CD4-positive, alpha-beta T cell (primary cell): ENCODE results near the gene ZMAT5. TPM values are rescaled to one million over a fixed set of nuclear protein-coding genes. Genes with fewer than 3 reads are reported as not detected.

Experiments used
- ATAC-seq: fragments of 200-7000 bp; cut with Tn5 transposase; one replicate; pipeline ENCODE4 v1.10.0; 2022; ENCODE audit warnings: mild to moderate bottlenecking; ENCODE audit not compliant: poor library complexity
- CTCF ChIA-PET: fragments of 350-600 bp; sonication (Branson Sonifier 250); formaldehyde crosslinking; loops from one replicate; lab custom pipeline; 2021; ENCODE audit warnings: antibody characterized with exemption, inconsistent platforms; lab: Charles Lee
- POLR2A ChIA-PET: fragments of 350-600 bp; sonication (Branson Sonifier 250); formaldehyde crosslinking; loops from one replicate; lab custom pipeline; 2021; ENCODE audit warnings: antibody characterized with exemption, inconsistent platforms; lab: Charles Lee
- DNase-seq, 14 experiments: peaks; one replicate each; pipeline ENCODE4 v3.0.0-alpha.2; 2013 to 2020; ENCODE audit warnings: mixed read lengths in 2 of 14
- H3K27ac ChIP-seq, 2 donors: one replicate each; pipeline versions ENCODE4 v1.5.1 to v1.7.0; 2013; ENCODE audit warnings: low read length in 2 of 2, low read depth in 1 of 2, mild to moderate bottlenecking in 1 of 2
- H3K27me3 ChIP-seq, 2 experiments: 1 replicate in 1 of 2; 2 replicates in 1 of 2; pipeline versions ENCODE4 v1.6.1 to v1.7.0; 2013; ENCODE audit warnings: low read length in 2 of 2, control low read depth in 1 of 2, mild to moderate bottlenecking in 1 of 2, moderate library complexity in 1 of 2; ENCODE audit not compliant: insufficient read depth in 2 of 2, control insufficient read depth in 1 of 2
- H3K36me3 ChIP-seq: one replicate; pipeline ENCODE4 v1.6.1; 2013; ENCODE audit warnings: low read length, control low read depth; ENCODE audit not compliant: insufficient read depth
- H3K4me1 ChIP-seq: one replicate; pipeline ENCODE4 v1.6.1; 2013; ENCODE audit warnings: low read length, control low read depth; ENCODE audit not compliant: insufficient read depth
- H3K4me3 ChIP-seq: one replicate; pipeline ENCODE4 v1.5.1; 2013; ENCODE audit warnings: mild to moderate bottlenecking, low read length, moderate library complexity
- H3K9me3 ChIP-seq, 2 experiments: 1 replicate in 1 of 2; 2 replicates in 1 of 2; pipeline versions ENCODE4 v1.6.1 to v1.7.0; 2013; ENCODE audit warnings: low read length in 2 of 2, mild to moderate bottlenecking in 2 of 2, control low read depth in 1 of 2, moderate library complexity in 1 of 2; ENCODE audit not compliant: control insufficient read depth in 1 of 2, insufficient read depth in 1 of 2
- H3K27ac Mint-ChIP-seq: one replicate; pipeline ENCODE4 v1.8.0; 2020; ENCODE audit warnings: mixed read lengths
- H3K27me3 Mint-ChIP-seq: one replicate; pipeline ENCODE4 v1.8.0; 2021; ENCODE audit warnings: mixed read lengths
- H3K36me3 Mint-ChIP-seq: one replicate; pipeline ENCODE4 v1.8.0; 2021; ENCODE audit warnings: low read depth, mixed read lengths
- H3K4me1 Mint-ChIP-seq: one replicate; pipeline ENCODE4 v1.8.0; 2021; ENCODE audit warnings: low read depth, mixed read lengths
- H3K4me3 Mint-ChIP-seq: one replicate; pipeline ENCODE4 v1.8.0; 2020; ENCODE audit warnings: mild to moderate bottlenecking, mixed read lengths
- H3K9me3 Mint-ChIP-seq: one replicate; pipeline ENCODE4 v1.8.0; 2020; ENCODE audit warnings: mixed read lengths
- CTCF ChIP-seq: fragments of 200-600 bp; IDR thresholded peaks from one replicate; pipeline ENCODE4 v1.8.0; 2022; ENCODE audit warnings: antibody characterized with exemption, mild to moderate bottlenecking
- intact Hi-C, 2 experiments: fragments of 100-400 bp; cut with DNase I in 1 of 2; cut with micrococcal nuclease in 1 of 2; formaldehyde crosslinking; loops; one replicate each; pipeline versions ENCODE4 v1.15.1 to v1.9.0; 2023 to 2025; cut with DNase I, micrococcal nuclease
- total RNA-seq, 174 experiments: library from RNA in 2 of 174; stranded (reverse) in 2 of 174; gene quantifications; one replicate each; pipeline ENCODE4 v1.2.3 and lab custom pipeline; 2021 to 2026

ZMAT5 gene
- total RNA-seq, 2 experiments from 2014 or later, result 5.6 to 6.6 TPM

GRCh38 chr22:29739346-29739875 is 27.4 kb downstream of the ZMAT5 start:
- ATAC-seq, result no peak
- TF ChIP-seq CTCF, result no peak
- CTCF ChIA-PET, result no interaction called here
- Mint-ChIP-seq H3K36me3 (peaks cover 49% of the 10 kb centered on the region), H3K27me3 (no peaks in the 10 kb centered on the region), H3K4me3 (no peak overlapping the region), H3K4me1 (no peaks in the 10 kb centered on the region), H3K27ac (no peak overlapping the region), H3K9me3 (no peaks in the 10 kb centered on the region)
- intact Hi-C loops, result no loop called here
- POLR2A ChIA-PET, result no interaction called here
- H3K27ac ChIP-seq, result no peak overlapping the region
- no peak for DNase-seq
- no peaks in the 10 kb centered on the region for H3K27me3 ChIP-seq
- peaks cover 37% of the 10 kb centered on the region for H3K36me3 ChIP-seq
- no peaks in the 10 kb centered on the region for H3K9me3 ChIP-seq
- H3K4me3 ChIP-seq, result no peak overlapping the region
- H3K4me1 ChIP-seq, result no peaks in the 10 kb centered on the region

DNA sequence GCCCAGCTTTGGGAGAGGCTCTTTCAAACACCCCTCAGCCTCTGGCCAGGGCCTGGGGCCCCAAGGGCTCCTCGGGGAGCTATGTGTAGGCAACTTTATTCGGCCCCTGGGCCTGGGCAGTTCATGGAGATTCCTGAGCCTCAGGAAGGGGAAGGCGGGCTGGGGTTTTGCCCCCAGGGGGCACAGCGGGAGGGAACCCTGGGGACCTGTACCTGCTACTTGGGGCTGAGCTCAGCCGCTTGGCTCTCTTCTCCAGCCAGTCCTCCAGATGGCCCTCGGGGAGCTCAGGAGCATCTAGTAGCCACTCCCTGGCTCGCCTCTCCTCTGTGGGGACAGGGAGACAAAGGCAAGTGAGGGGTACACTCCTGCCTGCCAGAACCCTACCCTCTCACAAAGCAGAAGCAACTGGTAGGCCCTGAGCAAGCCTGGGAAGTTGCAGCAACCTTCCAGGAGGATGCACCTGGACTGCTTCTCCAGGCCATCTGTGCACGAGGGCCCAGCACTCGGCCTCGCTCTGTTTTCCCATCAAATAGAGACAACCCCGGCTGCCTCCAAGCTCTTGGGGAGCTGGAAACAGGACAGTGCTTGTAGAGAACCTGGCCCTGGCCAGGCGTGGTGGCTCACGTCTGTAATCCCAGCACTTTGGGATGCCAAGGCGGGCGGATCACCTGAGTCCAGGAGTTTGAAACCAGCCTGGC is 28.5 kb downstream of the ZMAT5 start:
- intact Hi-C loops, result no loop called here
- Histone ChIP-seq H3K9me3 (no peaks in the 10 kb centered on the region), H3K4me1 (no peaks in the 10 kb centered on the region), H3K4me3 (no peak overlapping the region), H3K27me3 (no peaks in the 10 kb centered on the region), H3K27ac (no peak overlapping the region), H3K36me3 (peaks cover 37% of the 10 kb centered on the region)
- no peak for DNase-seq
- H3K4me3 Mint-ChIP-seq, result no peak overlapping the region
- no peak for ATAC-seq
- H3K9me3 Mint-ChIP-seq, result no peaks in the 10 kb centered on the region
- ChIA-PET POLR2A (no interaction called here), CTCF (no interaction called here)
- TF ChIP-seq CTCF, result no peak
- H3K36me3 Mint-ChIP-seq, result peaks cover 47% of the 10 kb centered on the region
- no peaks in the 10 kb centered on the region for H3K27me3 Mint-ChIP-seq
- no peak overlapping the region for H3K27ac Mint-ChIP-seq
- no peaks in the 10 kb centered on the region for H3K4me1 Mint-ChIP-seq

DNA sequence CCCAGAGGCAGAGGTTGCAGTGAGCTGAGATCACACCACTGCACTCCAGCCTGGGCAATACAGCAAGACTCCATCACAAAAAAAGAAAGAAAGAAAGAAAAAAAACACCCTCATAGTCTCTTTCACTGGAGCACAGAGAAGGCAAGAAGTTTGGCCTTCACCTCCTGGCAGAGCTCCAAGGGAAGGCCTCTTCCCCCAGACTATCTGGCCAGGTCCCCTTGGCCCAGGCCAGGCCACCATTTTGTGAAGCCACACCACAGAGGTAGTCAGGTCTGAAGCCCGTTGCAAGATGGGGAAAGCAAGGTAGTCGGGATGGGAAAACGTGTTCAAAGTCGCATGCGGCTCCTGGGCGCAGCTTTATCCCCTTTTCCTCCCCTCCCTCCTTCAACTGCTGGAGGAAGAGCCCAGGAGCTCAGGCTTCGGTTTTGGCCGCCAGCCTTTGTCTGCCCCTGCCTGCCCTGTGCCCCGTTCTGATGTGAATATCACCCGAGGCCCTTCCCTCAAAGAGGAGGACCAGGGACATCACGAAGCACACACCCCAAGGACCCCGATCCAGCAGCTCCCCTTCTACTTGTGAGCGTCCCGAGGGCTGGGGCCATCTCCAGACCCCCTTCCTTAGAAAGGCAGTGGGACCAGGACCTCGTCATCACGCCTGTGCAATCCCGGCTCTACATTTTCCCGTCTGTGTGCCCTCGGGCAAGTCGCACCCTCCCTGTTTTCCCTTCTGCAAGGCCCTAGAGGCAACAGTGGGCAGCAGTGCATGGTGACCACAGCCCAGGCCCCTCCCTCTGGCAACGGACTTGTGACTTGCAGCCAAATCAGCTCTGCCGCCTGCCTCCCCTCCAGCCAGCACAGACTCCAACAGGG is 29.3 kb downstream of the ZMAT5 start:
- POLR2A ChIA-PET, result no interaction called here
- TF ChIP-seq CTCF, result no peak
- no peak for ATAC-seq
- no peaks in the 10 kb centered on the region for H3K9me3 Mint-ChIP-seq
- intact Hi-C loops, result no loop called here
- no peaks in the 10 kb centered on the region for H3K27me3 ChIP-seq
- H3K36me3 ChIP-seq, result peaks cover 36% of the 10 kb centered on the region
- no peaks in the 10 kb centered on the region for H3K27me3 Mint-ChIP-seq
- no peak overlapping the region for H3K27ac Mint-ChIP-seq
- no peak for DNase-seq
- peaks cover 46% of the 10 kb centered on the region for H3K36me3 Mint-ChIP-seq
- H3K9me3 ChIP-seq, result no peaks in the 10 kb centered on the region
- no peak overlapping the region for H3K4me3 Mint-ChIP-seq
- no peak overlapping the region for H3K27ac ChIP-seq
- H3K4me3 ChIP-seq, result no peak overlapping the region
- H3K4me1 ChIP-seq, result no peaks in the 10 kb centered on the region
- CTCF ChIA-PET, result no interaction called here
- no peaks in the 10 kb centered on the region for H3K4me1 Mint-ChIP-seq
